Hematopoietic multipotent progenitor cell treated with erythropoietin and hydrocortisone succinate and interleukin-3 and kit ligand, for 8 days (in vitro differentiated cells): Measurements from ENCODE around the gene GFRAL.

Experiments used
- DNase-seq: peaks from one replicate; pipeline ENCODE4 v3.0.0-alpha.2; 2015

Gene GFRAL

DNA sequence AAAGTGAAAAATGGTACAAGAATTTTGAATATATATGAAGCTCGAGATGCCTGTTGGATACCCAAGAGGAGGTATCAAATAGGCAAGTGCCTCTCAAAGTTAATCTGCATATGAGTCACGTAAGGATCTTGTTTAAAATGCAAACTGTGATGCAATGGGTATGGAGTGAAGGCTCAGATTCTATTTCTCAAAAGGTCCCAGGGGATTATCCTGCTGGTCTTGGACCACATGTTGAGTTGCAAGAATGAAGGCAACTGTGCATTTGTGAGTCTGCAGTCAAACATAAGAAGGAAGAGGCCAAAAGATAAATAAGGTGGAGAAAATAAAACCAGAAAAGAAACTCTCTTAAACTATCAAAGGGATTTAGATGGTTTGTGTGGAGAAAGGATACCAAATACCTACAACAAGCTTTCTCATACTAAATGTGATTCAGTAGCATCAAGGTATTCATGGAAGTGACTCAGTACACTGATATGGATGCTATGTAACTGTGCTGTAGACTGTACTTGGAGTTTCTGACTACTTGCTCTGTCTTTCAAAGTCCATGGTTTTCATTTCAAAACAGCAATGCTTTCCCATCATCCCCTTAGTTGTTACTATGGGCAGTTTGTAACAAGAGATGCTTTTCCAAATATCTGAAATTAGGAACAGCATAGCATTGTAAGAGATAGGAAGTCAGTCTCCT, 106.3 kb downstream of the GFRAL start:
- no peak for DNase-seq

DNA sequence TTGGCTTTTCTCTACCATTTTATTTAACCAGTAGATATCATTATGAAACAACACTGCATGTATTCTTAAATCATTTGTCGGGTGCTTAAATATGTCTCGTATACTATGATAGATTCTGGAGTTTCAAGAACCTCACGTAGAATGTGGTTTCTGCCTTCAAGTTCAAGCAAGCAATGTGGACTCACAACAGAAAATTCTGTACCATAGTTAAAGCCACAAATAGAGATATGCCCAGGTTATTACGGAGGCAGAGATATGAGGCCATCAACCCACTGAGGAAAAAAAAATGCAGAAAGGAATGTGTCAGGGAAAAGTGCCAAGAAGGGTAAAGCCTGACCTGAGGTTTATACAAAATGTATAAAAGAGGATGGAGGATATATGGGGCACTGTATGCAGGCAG, 109.9 kb downstream of the GFRAL start:
- DNase-seq, result no peak

DNA sequence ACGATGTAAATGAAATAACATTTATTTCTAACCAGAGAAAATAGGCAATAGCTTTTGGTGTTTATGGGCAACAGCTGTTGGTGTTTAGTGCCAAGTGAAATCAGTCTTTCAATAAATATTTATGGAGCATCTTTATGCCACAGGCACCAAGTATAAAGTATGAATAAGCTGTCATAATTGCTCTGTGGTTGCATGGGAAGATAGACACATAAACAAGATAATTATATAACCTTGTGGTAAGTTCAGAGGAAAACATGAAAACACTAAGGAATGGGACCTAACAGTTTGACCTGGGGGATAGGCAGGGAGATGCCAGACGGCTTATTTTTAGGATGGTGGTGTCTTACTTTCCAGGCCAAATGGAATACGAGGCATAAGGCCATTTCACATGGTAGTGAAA, 110.9 kb downstream of the GFRAL start:
- DNase-seq, result no peak

DNA sequence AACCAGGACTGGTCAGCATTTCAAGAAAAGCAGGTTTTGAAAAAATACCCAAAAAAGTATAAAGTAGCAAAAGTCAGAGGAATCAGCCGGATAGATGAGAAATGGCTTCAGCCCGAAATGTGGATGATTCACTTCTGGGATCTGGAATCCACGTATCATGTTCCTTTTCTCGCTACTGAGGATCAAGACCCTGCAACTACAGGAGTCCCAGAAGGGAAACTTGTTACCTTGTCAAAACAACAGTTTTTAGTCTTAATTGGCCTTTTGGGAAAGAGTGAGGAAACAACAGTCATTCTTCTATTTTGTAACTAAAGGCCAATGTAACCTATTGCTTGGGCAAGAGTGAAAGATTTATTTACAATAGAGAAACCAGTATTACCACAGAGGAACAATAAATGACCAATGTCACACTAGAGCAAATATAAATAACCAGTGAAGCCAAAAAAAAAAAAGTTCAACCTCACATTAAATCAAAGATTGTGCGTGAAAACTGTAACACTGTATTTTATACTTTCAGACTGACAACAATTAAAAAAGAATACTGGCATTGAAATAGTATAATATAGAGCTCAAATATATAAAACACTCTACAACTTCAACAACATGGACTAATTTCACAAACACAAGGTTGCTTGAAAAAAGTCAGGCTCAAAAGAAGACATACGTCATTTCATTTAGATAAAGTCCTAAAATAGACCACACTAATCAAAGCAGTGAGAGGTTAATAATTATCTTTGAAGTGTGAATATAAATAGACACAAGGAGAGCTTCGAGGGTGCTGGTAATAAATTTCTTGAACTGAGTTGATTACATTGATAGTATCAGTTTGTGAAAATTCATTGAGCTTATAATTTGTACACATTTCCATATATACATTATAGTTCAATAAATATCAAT, 116.2 kb downstream of the GFRAL start:
- DNase-seq, result no peak

DNA sequence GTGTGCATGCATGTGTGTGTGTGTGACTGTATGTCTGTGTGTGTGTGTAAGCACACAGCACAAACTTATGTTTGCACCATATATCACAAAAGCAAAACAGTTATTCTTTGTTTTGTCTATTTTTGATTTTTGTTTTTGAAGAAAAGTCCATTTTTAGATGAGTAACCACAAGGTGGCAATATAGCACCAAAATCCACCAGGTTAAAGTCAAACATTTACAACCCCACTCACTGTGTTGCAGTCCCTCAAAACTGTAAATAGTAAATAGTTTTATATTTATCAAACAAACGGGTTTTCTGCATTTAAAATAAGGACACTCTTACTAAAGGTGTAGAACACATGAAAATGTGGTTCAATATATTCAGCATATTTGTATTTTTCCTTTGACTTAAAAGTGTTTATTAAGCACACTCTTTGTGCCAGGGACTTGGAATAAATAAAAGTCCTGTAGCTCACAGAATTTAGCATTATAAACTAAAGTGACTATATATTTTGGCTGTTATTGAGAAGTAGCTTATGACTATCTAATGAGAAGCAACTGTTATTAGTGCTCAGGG, 118.5 kb downstream of the GFRAL start:
- DNase-seq, result peak; percentile 31

DNA sequence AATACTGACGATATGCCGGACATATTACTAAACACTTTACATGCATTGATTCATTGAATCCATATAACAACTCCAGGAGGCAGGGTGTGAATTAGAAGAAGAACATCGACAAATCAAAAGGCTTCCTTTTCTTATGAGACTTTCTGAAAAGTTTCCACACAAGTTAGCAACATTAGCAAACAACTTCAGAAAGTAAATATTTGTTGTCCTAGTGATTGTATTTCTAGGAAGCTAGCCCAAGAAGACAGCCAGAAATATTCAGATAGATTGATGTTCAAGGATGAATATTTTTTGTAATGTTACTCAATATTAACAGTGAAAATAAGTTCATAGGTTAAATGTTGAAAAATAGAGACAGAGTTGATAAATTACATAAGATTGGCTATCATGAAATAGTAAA, 120.6 kb downstream of the GFRAL start:
- no peak for DNase-seq

DNA sequence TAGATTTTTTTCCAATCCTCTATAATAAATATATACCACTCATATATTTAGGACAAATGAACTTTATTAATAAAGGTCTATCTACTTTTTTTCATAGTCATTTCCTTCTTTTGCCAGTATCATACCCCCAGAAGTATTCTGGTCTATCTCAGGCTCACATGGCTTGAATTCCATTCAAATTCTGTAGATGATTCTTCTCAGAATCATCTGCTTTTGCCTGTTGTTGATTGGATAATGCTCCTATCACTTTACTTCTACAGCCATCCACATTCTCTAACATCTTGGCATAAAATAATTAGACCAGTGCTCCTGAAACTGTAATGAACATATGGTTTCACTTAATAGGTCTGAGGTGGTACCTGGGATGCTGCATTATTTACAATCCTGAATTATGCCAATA, 121.2 kb downstream of the GFRAL start:
- DNase-seq, result no peak

DNA sequence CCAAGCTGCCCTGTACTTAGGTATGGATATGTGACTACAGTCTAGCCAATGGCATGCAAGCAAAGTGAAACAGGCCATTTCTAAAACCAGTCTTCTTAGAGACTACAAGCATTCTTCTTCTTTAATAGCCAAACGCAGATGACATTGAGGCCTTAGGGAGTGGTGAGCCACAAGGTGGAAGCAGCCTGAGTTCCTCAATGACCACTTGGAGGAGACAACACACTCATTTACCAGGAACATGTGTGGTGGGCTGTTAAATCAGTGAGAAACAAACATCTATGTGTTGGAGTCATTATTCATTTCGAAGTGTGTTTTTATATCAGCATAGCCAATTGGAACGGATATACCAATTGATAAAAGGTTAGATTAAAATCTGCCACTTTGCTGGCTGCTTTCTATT, 122.0 kb downstream of the GFRAL start:
- no peak for DNase-seq

DNA sequence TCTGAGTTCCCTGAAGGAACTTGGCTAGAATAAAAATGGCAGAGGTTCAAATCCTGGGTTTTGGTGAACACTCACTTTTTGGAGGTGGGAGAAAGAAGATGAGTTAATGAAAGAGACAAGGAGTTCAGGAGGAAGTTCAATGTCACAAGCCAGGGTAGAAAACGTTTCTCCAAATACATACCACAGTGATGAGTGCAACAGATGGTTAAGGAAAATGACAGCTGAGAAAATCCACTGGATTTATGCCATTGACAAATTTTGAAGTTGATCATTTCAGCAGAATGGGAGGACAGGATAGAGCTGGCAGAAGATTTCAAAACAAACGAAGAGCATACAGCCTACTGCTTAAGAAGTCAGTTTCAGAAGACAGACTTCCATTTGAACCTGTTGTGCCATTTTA, 122.7 kb downstream of the GFRAL start:
- DNase-seq, result no peak
